HepG2 (cell line): Measurements from ENCODE around the gene SPTBN4.

Source experiments
- ADNP ChIP-seq: sonication (generic); formaldehyde crosslinking; IDR thresholded peaks from 2 replicates; pipeline ENCODE4 v1.4.0; 2020; ENCODE audit warnings: missing genetic modification reagents
- JUND ChIP-seq: sonication (generic); formaldehyde crosslinking; IDR thresholded peaks from 2 replicates; pipeline ENCODE4 v1.8.0; 2022; ENCODE audit warnings: mild to moderate bottlenecking, missing genetic modification reagents
- SIN3B ChIP-seq: fragments of 150-350 bp; IDR thresholded peaks from 2 replicates; pipeline ENCODE4 v1.6.1; 2014; ENCODE audit warnings: low read length
- TAF1 ChIP-seq: sonication (generic); formaldehyde crosslinking; IDR thresholded peaks from 2 replicates; pipeline ENCODE4 v1.4.0; 2020; ENCODE audit warnings: missing genetic modification reagents
- ZNF44 ChIP-seq: sonication (generic); formaldehyde crosslinking; IDR thresholded peaks from 2 replicates; pipeline ENCODE4 v1.5.1; 2020; ENCODE audit warnings: mild to moderate bottlenecking, missing genetic modification reagents
- ZNF484 ChIP-seq: sonication (generic); formaldehyde crosslinking; IDR thresholded peaks from 2 replicates; pipeline ENCODE4 v1.5.1; 2020; ENCODE audit warnings: mild to moderate bottlenecking, low read depth, missing genetic modification reagents, borderline replicate concordance
- ZSCAN30 ChIP-seq: sonication (generic); formaldehyde crosslinking; IDR thresholded peaks from 2 replicates; pipeline ENCODE4 v1.5.0; 2020; ENCODE audit warnings: mild to moderate bottlenecking, missing genetic modification reagents
- TF ChIP-seq, protein P1 (sequence below), 2 experiments: IDR thresholded peaks; 2 replicates each; pipeline ENCODE4 v1.6.1; 2011 to 2012; ENCODE audit warnings: low read length in 2 of 2, borderline replicate concordance in 1 of 2, low read depth in 1 of 2, mild to moderate bottlenecking in 1 of 2, moderate library complexity in 1 of 2
- TF ChIP-seq, protein P2 (sequence below): sonication (generic); formaldehyde crosslinking; IDR thresholded peaks from 2 replicates; pipeline ENCODE4 v1.5.0; 2020; ENCODE audit warnings: mild to moderate bottlenecking, missing genetic modification reagents, moderate library complexity

DNA sequence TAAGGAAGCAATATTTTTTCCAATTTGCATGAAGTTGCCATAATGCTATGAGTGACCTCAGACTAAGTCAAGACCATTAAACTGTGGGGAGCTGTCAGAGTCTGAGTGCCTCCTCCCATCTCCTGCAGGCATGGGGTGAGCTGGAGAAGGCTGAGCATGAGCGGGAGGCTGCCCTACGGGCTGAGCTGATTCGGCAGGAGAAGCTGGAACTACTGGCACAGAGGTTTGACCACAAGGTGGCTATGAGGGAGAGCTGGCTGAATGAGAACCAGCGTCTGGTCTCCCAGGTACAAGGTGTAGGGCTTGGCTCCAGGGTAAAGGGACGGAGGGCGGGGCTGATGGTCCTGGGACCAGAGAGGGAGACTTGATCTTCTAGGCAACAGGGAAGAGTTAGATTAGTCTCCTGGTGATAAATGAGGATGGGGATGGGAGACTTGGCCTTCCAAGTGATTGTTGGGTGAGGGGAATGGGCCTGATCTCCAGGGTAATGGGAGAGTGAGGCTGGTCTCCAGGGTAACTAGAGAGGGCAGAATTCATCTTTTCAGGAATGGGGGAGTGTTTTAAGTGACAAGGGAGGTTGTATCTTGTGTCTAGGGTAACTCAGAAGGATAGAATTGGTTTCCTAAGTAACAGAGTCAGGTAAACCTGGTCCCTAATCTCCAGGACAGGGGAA lies 36.0 kb downstream of the SPTBN4 start:
- TF ChIP-seq ZNF484 (CRISPR knock-in tag) (no peak), TAF1 (CRISPR knock-in tag) (no peak), ZNF44 (CRISPR knock-in tag) (no peak), ADNP (CRISPR knock-in tag) (no peak), ZSCAN30 (CRISPR knock-in tag) (no peak), SIN3B (no peak), JUND (CRISPR knock-in tag) (no peak)
- TF ChIP-seq, protein P1, sequence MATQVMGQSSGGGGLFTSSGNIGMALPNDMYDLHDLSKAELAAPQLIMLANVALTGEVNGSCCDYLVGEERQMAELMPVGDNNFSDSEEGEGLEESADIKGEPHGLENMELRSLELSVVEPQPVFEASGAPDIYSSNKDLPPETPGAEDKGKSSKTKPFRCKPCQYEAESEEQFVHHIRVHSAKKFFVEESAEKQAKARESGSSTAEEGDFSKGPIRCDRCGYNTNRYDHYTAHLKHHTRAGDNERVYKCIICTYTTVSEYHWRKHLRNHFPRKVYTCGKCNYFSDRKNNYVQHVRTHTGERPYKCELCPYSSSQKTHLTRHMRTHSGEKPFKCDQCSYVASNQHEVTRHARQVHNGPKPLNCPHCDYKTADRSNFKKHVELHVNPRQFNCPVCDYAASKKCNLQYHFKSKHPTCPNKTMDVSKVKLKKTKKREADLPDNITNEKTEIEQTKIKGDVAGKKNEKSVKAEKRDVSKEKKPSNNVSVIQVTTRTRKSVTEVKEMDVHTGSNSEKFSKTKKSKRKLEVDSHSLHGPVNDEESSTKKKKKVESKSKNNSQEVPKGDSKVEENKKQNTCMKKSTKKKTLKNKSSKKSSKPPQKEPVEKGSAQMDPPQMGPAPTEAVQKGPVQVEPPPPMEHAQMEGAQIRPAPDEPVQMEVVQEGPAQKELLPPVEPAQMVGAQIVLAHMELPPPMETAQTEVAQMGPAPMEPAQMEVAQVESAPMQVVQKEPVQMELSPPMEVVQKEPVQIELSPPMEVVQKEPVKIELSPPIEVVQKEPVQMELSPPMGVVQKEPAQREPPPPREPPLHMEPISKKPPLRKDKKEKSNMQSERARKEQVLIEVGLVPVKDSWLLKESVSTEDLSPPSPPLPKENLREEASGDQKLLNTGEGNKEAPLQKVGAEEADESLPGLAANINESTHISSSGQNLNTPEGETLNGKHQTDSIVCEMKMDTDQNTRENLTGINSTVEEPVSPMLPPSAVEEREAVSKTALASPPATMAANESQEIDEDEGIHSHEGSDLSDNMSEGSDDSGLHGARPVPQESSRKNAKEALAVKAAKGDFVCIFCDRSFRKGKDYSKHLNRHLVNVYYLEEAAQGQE (IDR thresholded peaks at IDR 0.05; ENCODE audit: borderline replicate concordance in 1 of 2, low read depth in 1 of 2, low read length in 2 of 2) = no peak
- TF ChIP-seq, protein P2, sequence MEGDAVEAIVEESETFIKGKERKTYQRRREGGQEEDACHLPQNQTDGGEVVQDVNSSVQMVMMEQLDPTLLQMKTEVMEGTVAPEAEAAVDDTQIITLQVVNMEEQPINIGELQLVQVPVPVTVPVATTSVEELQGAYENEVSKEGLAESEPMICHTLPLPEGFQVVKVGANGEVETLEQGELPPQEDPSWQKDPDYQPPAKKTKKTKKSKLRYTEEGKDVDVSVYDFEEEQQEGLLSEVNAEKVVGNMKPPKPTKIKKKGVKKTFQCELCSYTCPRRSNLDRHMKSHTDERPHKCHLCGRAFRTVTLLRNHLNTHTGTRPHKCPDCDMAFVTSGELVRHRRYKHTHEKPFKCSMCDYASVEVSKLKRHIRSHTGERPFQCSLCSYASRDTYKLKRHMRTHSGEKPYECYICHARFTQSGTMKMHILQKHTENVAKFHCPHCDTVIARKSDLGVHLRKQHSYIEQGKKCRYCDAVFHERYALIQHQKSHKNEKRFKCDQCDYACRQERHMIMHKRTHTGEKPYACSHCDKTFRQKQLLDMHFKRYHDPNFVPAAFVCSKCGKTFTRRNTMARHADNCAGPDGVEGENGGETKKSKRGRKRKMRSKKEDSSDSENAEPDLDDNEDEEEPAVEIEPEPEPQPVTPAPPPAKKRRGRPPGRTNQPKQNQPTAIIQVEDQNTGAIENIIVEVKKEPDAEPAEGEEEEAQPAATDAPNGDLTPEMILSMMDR (CRISPR knock-in tag) = peak; percentile 23; the same call in 1 of the 2 replicates
